GM19395 (cell line): ENCODE measurements around the gene KLF6.

ENCODE experiments used
- ATAC-seq: cut with Tn5 transposase; IDR thresholded peaks from one replicate; pipeline ENCODE4 v1.9.1; 2021; ENCODE audit warnings: mild to moderate bottlenecking, moderate library complexity; ENCODE audit not compliant: unreplicated experiment

KLF6 gene

GRCh38 chr10:3757638-3758490 lies 27.1 kb downstream of the KLF6 start:
- peak; percentile 81 for ATAC-seq

- ATAC-seq, result no peak
Measured at GRCh38 chr10:3757250-3757637, 27.8 kb downstream of the KLF6 start.

- ATAC-seq, result no peak
Measured at GRCh38 chr10:3756360-3756740, 28.7 kb downstream of the KLF6 start.

GRCh38 chr10:3755440-3756359 lies 29.3 kb downstream of the KLF6 start:
- ATAC-seq, result no peak

- no peak for ATAC-seq
Measured at GRCh38 chr10:3754727-3755439, 30.1 kb downstream of the KLF6 start.

- ATAC-seq, result no peak
Measured at GRCh38 chr10:3750854-3751253, 34.2 kb downstream of the KLF6 start.

GRCh38 chr10:3750006-3750816 lies 34.8 kb downstream of the KLF6 start:
- peak; percentile 45 for ATAC-seq

GRCh38 chr10:3749600-3749999 lies 35.4 kb downstream of the KLF6 start:
- peak; percentile 58 for ATAC-seq

- no peak for ATAC-seq
Measured at GRCh38 chr10:3749011-3749410, 36.0 kb downstream of the KLF6 start.

- ATAC-seq, result no peak
Measured at GRCh38 chr10:3748484-3748883, 36.5 kb downstream of the KLF6 start.

GRCh38 chr10:3747984-3748383 lies 37.0 kb downstream of the KLF6 start:
- ATAC-seq, result no peak

- no peak for ATAC-seq
Measured at GRCh38 chr10:3747248-3747960, 37.6 kb downstream of the KLF6 start.

- ATAC-seq, result no peak
Measured at GRCh38 chr10:3746634-3747033, 38.4 kb downstream of the KLF6 start.

- ATAC-seq, result no peak
Measured at GRCh38 chr10:3745521-3745920, 39.5 kb downstream of the KLF6 start.

- no peak for ATAC-seq
Measured at GRCh38 chr10:3741688-3742461, 43.1 kb downstream of the KLF6 start.

- peak; percentile 83 for ATAC-seq
Measured at GRCh38 chr10:3740157-3740871, 44.7 kb downstream of the KLF6 start.

- ATAC-seq, result no peak
Measured at GRCh38 chr10:3738855-3739350, 46.1 kb downstream of the KLF6 start.

GRCh38 chr10:3737864-3738263 lies 47.1 kb downstream of the KLF6 start:
- no peak for ATAC-seq
